H4 (cell line): ENCODE measurements around the gene DCDC2C. TPM values are rescaled to one million over a fixed set of nuclear protein-coding genes. Genes with fewer than 3 reads are reported as not detected.

Experiments used
- DNase-seq: peaks from one replicate; pipeline ENCODE4 v3.0.0-alpha.2; 2015; ENCODE audit warnings: low spot score
- total RNA-seq: library from RNA; depleted of rRNA; stranded (reverse); fragments of >200 nt; shearing (Covaris generic); gene quantifications from 2 replicates; pipeline ENCODE4 v1.2.3, GENCODE V29; 2014

DCDC2C gene
- total RNA-seq, 1 experiment from 2014 or later, result not detected

DNA sequence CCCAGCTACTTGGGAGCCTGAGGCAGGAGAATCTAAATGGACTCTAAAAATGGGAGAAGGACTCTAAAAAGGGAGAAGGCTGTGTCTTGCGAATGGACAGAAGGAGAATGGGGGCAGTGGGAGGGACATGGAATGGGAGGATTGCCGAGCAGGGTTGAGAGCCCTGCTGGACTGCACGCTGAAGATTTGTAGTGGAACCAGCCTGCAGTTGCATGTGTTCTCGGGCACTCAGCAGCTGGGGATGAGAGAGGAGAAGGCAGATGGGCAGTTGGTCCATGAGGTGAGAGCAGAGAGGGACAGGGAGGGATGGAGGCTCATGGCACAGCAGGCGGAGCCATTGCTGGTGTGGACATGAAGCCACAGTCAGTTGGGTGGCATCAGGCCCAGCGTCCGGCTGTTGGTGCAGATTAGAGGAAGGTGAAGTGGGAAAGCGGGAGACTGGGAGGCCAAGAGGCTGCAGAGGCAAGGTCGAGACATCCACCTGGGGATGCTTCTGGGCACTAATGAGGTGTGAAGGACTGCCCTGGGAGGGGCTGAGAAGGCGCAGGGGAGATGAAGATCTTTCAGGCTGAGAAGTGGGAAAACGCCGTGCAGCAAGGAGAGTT lies 40.7 kb downstream of the DCDC2C start:
- DNase-seq, result no peak

GRCh38 chr2:3745920-3746319 lies 42.5 kb downstream of the DCDC2C start:
- no peak for DNase-seq

DNA sequence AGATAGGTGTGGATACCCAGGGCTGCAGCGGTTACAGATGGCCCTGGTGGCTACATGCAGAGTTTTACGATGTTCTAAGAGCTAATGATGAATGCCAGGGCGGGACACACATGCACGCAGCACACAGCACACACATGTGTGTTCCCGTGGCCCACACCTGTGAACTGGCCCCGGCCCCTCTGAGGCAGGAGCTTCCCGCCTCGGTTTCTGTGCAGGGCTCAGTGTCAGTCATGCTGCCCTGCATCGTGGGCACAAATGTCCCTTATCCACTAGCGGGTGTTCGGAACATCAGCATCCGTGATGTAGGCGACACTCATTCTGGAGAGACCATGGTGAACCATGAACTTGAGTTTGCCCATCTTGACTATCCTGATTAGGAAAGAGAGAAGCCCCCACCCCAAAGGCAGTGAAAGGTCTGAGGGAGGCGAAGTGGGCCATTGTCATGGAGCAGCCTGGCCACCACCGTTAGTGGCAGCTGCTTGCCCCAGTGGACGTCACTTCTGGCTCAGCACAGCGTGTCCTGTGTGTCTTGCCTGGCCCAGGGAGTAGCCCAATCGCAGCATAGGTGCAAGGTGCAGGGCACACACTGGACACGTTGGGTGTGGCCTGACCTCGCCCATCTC lies 43.8 kb downstream of the DCDC2C start:
- DNase-seq, result no peak

DNA sequence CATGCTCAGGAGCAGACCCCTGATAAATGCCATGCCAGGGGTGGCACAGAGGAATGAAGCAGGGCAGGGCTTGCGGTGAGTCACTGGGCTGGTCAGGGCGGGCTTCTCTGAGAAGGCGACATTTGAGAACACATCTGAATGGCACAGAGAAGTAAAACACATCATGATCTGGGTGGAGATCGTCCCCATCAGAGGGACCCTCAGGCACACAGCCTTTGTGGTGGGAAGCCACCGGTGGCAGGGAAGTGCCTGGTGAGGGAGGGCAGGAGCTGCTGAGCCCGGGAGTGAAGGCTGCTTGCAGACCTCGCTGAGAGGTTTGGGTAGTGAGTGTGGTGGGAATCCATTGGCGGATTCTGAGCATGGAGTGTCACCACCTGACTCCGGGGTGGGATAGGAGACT lies 44.5 kb downstream of the DCDC2C start:
- DNase-seq, result no peak

DNA sequence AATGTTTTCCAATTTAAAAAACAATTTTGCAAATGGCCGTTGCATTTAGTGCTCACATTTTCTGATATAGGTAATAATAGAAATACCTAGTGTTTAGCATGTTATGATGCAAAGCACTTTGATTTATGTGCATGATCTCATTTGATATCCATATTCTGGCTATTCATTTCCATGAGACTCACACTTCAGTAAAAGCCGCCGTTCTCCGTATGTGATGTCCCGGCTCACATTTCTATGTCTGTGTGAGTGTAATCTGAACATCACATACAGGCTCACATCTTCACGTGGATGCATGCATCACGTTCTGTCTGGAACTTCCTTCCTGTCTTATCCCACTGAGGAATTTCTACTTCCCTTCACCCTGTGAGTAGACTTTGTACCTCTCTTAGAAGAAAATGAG lies 45.8 kb downstream of the DCDC2C start:
- no peak for DNase-seq

- no peak for DNase-seq
These were observed 47.9 kb downstream of the DCDC2C start for GRCh38 chr2:3751251-3751650.

DNA sequence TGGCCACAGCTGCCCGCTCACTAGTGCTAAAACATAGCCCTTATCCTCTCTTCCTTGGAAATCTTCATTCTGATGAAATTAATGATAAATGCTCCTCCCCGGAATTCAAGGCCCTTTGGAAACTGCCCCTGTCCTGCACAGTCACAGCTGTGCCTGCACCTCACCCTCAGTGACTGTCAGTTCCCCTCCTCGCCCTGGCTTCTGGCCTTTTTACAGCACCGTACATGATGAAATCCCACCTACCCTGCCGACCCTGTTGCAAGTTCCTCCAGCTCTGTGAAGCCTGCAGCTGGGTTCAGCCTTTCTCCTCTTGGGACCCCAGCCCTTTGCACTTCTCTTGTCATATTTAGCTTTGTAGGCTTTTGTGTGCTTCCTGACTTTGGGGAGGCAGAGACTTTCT lies 48.4 kb downstream of the DCDC2C start:
- DNase-seq, result no peak

GRCh38 chr2:3752376-3752775 lies 49.0 kb downstream of the DCDC2C start:
- no peak for DNase-seq

GRCh38 chr2:3753561-3753960 lies 50.2 kb downstream of the DCDC2C start:
- DNase-seq, result no peak

DNA sequence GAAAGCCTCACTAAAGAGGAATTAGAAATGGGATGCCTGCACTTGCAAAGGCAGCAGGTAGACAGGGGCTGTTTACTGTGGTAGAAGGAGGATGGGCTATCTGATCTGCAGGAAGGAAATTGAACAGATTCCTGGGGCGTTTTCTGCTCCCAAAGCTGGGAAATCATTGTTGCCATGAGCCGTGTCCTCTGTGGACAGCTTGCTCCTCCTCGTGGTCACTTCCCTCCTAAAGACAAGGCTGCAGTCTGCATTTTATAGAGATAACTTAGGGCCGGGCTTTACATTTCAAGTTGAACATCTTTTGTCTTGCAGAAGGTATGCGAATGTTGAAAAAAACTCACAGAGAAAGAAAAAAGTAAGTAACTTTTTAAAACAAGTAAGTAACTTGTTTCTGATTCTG lies 50.9 kb downstream of the DCDC2C start:
- DNase-seq, result no peak

- no peak for DNase-seq
These were observed 51.4 kb downstream of the DCDC2C start for GRCh38 chr2:3754795-3755194.

DNA sequence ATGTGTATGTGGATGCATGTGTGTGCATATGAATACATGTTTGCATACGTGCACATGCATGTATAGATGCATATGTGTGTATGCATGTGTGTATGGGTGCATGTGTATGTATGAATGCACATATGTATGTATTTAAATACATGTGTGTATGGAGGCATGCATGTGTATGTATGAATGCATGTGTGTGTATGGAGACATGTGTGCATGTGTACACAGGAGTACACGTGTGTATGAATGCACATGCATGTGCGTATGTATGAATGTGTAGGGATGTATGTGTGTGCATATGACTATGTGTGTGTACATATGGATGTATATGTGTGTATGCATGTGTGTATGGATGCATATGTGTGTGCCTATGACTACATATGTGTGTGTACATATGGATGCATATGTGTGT lies 51.9 kb downstream of the DCDC2C start:
- no peak for DNase-seq

- no peak for DNase-seq
These were observed 52.9 kb downstream of the DCDC2C start for GRCh38 chr2:3756306-3756705.

DNA sequence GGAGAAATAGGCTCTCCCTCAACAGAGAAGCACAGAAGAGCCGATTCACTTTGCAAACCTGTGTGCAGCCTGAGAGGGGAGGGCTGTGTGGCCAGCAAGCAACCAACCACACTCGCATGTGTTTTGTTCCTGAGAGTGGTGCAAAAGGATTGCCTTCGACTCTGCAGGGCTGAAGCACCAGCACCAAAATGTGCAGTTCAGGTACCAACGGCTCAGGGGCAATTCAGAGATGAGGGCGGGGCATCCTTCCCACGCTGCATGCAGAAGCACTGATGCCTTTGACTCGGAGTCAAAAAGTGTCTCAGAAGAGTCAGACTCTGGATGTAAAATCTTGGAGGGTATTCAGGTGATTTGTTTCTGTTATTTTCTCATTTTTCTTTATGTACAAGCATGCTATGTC lies 55.5 kb downstream of the DCDC2C start:
- DNase-seq, result no peak

DNA sequence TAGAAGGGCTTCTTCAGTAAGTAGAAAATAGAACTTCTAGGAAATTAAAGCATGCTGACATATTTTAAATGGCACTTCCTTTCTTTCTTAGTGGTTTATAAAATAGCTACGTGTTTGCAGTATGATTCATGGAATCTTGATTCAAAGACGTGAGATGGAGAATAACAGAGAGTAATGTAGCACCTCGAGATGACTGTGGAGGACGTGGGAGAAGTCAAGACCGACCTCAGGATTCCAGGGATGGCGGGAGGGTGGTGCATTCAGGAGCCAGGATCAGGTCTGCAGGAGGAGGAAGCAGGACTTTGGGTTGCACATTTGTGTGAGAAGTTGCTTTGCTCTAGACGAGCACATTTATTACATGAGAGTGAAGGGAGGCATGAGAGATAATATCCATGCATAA lies 56.0 kb downstream of the DCDC2C start:
- no peak for DNase-seq

- no peak for DNase-seq
These were observed 56.4 kb downstream of the DCDC2C start for GRCh38 chr2:3759761-3760160.

DNA sequence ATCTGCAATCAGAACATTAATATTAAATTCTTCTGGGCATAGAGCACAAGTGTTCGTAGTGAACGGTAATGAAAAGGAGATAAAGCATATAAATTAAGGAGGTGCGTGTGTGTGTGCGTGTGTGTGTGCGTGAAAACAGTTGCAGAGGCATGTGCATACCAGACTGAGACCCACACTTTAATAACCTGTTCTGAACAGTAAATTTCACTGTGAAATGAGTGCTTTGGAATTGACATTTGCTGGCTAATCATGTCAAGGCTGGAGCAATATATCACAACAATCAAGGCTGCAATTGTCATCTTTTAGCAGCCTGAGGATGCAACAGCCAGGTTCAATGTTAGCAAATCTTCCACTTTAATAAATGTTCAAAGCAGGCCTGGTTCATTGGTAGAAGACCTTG lies 57.9 kb downstream of the DCDC2C start:
- DNase-seq, result no peak

DNA sequence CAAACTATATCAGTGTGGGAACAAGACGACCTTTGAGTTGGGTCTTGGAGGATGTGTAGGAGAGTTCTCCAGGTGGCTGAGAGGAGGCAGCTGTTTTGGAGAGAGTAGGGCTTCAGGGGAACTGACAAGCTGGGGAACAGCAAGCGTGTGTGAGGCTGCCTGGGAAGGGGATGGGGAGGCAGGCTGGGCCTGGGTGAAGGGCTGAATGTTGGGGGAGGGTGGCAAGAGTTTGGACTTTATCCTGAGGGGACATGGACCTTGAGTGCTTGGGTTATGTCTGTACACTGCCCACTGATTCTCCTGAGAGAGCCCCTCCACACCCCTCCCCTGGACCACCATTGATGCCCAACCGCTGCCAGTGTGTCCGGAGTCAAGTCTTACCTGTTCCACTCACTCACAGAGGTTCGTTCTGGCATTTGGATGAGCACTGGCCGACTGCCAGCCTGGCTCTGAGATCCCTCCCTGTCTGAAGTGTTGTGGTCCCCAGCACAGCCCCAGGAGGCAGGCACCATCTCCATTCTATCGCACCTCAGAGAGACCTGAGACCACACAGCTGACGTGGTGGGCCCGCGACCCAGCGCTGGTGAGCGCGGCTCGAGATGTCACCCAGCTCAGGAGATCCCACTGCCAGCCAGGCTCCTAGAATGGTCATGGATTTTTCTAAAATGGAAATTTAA lies 59.5 kb downstream of the DCDC2C start:
- no peak for DNase-seq

- DNase-seq, result no peak
These were observed 63.4 kb downstream of the DCDC2C start for GRCh38 chr2:3766824-3767223.

DNA sequence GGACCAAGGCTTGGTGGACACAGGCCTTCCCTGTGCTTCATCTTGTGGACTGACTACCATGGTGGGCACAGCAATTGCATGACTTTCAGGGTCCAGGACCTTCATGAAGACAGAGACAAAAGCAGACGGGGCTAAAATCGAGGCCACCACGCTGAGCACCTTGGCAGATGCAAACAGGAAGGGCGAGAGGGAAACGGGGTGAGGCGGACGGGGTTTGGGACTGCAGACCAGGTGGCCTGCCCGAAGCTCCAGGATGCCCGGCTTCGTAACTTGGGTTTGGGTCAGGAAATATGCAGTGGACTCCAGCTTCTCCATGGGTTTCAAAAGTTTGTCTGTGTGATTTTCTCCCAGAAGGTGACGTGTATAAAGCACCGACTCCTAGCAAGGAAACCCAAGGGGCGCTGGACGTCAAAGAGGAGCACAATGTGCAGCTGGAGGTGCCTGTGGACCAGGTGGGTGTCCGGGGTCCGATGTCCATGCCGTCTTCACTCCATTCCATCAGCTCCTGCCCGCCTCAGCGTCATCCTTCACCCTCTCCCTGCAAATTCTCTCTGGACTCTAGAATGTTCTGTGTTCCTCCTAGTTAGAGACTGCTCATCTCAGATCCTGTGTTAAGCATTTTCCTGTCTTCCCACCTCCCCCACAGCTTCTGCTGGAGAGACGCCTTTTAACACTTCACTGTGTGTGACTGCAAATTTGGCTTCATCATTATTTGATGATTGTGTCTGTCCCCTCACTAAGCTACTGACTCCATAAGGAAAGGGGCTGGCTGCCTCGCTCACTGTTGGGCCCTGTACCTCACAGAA lies 65.8 kb downstream of the DCDC2C start:
- no peak for DNase-seq

- DNase-seq, result no peak
These were observed 66.4 kb downstream of the DCDC2C start for GRCh38 chr2:3769766-3770165.

DNA sequence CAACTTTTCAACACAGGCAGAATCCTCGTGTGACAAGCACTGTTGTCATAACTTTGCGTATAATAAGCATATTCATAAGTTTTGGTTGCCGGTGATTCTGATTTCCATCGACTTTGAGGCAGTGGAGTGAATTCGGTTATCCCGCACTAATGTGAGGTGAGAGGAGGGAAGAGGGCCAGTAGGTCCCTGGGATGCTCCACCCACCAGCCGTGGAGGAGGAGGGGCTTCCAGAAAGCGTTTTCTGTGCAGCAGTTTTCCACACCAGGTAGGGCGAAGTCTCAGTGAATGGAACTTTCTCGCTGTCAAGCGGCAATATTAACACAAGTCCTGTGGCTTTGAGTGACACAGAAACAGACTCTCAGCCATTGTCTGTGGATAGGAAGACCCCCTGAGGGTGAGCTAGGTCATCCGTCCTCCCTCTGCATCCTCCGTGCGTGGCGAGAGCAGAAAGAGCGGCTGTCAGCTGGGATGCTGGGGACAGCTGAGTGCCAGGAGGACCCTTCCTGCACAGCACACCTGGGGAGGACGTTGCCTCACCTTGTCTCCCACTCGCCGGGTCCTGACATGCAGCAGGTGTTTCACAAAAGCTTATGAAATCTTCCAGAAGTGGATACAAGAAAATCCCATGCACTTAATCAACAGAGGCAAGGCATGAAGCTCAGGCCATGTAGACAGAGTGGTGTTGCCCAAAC lies 67.5 kb downstream of the DCDC2C start:
- DNase-seq, result no peak
